22Rv1 (cell line): ENCODE data around the gene GPHA2.

Experiments
- CTCF ChIP-seq: fragments of 450-650 bp; IDR thresholded peaks from 2 replicates; pipeline ENCODE4 v1.5.1; 2017; ENCODE audit warnings: mild to moderate bottlenecking
- ZFX ChIP-seq: fragments of 450-650 bp; IDR thresholded peaks from 2 replicates; pipeline ENCODE4 v1.6.1; 2017; ENCODE audit warnings: antibody characterized with exemption, borderline replicate concordance

GRCh38 chr11:64954201-64954600, 18.5 kb upstream of the GPHA2 start:
- TF ChIP-seq CTCF (no peak), ZFX (no peak)
